CD4-positive, CD25-positive, alpha-beta regulatory T cell (primary cell): ENCODE results near the gene EIF3A. TPM values are rescaled to one million over a fixed set of nuclear protein-coding genes. Genes with fewer than 3 reads are reported as not detected.
A peak's percentile ranks its signal among the peaks of the same experiment; 100 is the strongest.

ENCODE experiments used
- ATAC-seq, 2 donors: fragments of 150-1000 bp; cut with Tn5 transposase; one replicate each; pipeline ENCODE4 v1.10.0; 2021; ENCODE audit warnings: low read depth in 2 of 2, moderate number of reproducible peaks in 2 of 2, moderate library complexity in 1 of 2
- DNase-seq, 3 donors: peaks; one replicate each; pipeline versions ENCODE4 v3.0.0 to v3.0.0-alpha.2; 2012 to 2022; ENCODE audit warnings: mixed read lengths in 1 of 3
- H3K27ac ChIP-seq: one replicate; pipeline ENCODE4 v1.7.0; 2013; ENCODE audit warnings: mild to moderate bottlenecking, low read length; ENCODE audit not compliant: insufficient read depth, poor library complexity, severe bottlenecking
- H3K27me3 ChIP-seq: one replicate; pipeline ENCODE4 v1.7.0; 2013; ENCODE audit warnings: low read length; ENCODE audit not compliant: control insufficient read depth, insufficient read depth
- H3K36me3 ChIP-seq: one replicate; pipeline ENCODE4 v1.7.0; 2013; ENCODE audit warnings: mild to moderate bottlenecking, low read length, moderate library complexity; ENCODE audit not compliant: control insufficient read depth, insufficient read depth
- H3K4me1 ChIP-seq: 2 replicates; pipeline ENCODE4 v1.7.0; 2013; ENCODE audit warnings: mild to moderate bottlenecking, low read length; ENCODE audit not compliant: insufficient read depth, control insufficient read depth, poor library complexity, severe bottlenecking
- H3K4me3 ChIP-seq: one replicate; pipeline ENCODE4 v1.7.0; 2013; ENCODE audit warnings: low read depth, mild to moderate bottlenecking, low read length, moderate library complexity
- H3K9me3 ChIP-seq, 2 experiments: 1 replicate in 1 of 2; 2 replicates in 1 of 2; pipeline ENCODE4 v1.7.0; 2013; ENCODE audit warnings: low read length in 2 of 2, mild to moderate bottlenecking in 1 of 2, moderate library complexity in 1 of 2; ENCODE audit not compliant: control insufficient read depth in 2 of 2
- H3K27ac Mint-ChIP-seq, 3 donors: one replicate each; pipeline ENCODE4 v1.8.0; 2020 to 2022; ENCODE audit warnings: mild to moderate bottlenecking in 3 of 3, mixed read lengths in 3 of 3, moderate library complexity in 2 of 3
- H3K27me3 Mint-ChIP-seq: one replicate; pipeline ENCODE4 v1.8.0; 2022; ENCODE audit warnings: mild to moderate bottlenecking, mixed read lengths
- H3K36me3 Mint-ChIP-seq: one replicate; pipeline ENCODE4 v1.8.0; 2020; ENCODE audit warnings: mixed read lengths
- H3K4me1 Mint-ChIP-seq, 4 donors: one replicate each; pipeline ENCODE4 v1.8.0; 2020 to 2022; ENCODE audit warnings: mixed read lengths in 4 of 4, mild to moderate bottlenecking in 1 of 4
- H3K4me3 Mint-ChIP-seq, 4 donors: one replicate each; pipeline ENCODE4 v1.8.0; 2020 to 2022; ENCODE audit warnings: mild to moderate bottlenecking in 4 of 4, mixed read lengths in 4 of 4, moderate library complexity in 3 of 4
- H3K9me3 Mint-ChIP-seq, 7 donors: one replicate each; pipeline ENCODE4 v1.8.0; 2020 to 2022; ENCODE audit warnings: mixed read lengths in 7 of 7, mild to moderate bottlenecking in 3 of 7, moderate library complexity in 2 of 7
- polyA plus RNA-seq, 4 donors: library from polyadenylated mRNA; unstranded; fragments of 300-500 nt; fragmentation: Illumina TruSeq; gene quantifications; one replicate each; pipeline ENCODE4 v1.2.3, GENCODE V29; 2021
- total RNA-seq: library from RNA; stranded (reverse); gene quantifications from one replicate; pipeline ENCODE4 v1.2.3, GENCODE V29; 2022

The EIF3A gene
- total and polyA plus RNA-seq, 5 donors from 2014 or later = 66.4 to 203 (median 69.5) TPM

- H3K9me3 Mint-ChIP-seq = no peaks in the 10 kb centered on the region
- Histone ChIP-seq H3K36me3 (peaks cover 98% of the 10 kb centered on the region), H3K4me3 (no peak overlapping the region), H3K4me1 (peaks cover 3% of the 10 kb centered on the region), H3K27ac (no peak overlapping the region), H3K9me3 (no peaks in the 10 kb centered on the region), H3K27me3 (no peaks in the 10 kb centered on the region)
- no peaks in the 10 kb centered on the region for H3K27me3 Mint-ChIP-seq
- no peak for DNase-seq
- peaks cover 68% of the 10 kb centered on the region for H3K36me3 Mint-ChIP-seq
- H3K4me3 Mint-ChIP-seq = no peak overlapping the region
- peaks cover 16 to 50% (median 39%) of the 10 kb centered on the region in 4 donors for H3K4me1 Mint-ChIP-seq
- no peak for ATAC-seq
- peak overlapping the region in 2 of 3 donors; percentile 27 to 29 for H3K27ac Mint-ChIP-seq
Observed at GRCh38 chr10:119059557-119059956, 21.1 kb downstream of the EIF3A start.

DNA sequence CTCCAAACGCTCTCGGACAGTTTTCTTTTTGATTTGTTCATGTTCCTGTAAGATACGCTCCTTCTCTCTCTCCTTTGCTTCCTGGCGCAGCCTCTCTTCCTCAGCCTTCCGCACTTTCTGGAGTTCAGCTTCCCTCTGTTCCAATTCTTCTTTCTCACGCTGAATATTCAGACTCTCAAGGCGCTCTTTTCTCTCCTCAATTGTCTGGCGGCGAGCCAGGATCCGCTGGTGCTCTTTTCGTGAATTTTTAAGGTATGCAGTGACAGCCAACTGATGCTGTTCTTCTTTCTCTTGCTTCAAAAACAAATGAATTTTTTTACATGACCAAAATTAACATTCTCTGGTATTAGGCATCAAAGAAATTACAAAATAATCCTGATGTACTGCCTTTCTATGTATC lies 22.6 kb downstream of the EIF3A start:
- Mint-ChIP-seq H3K27me3 (no peaks in the 10 kb centered on the region), H3K36me3 (peaks cover 58% of the 10 kb centered on the region), H3K27ac (peak overlapping the region in 2 of 3 donors; percentile 10 to 58), H3K4me1 (peaks cover 17 to 43% (median 33%) of the 10 kb centered on the region in 4 donors), H3K4me3 (peak overlapping the region in 1 of 4 donors; percentile 10), H3K9me3 (no peaks in the 10 kb centered on the region)
- Histone ChIP-seq H3K9me3 (no peaks in the 10 kb centered on the region), H3K27me3 (no peaks in the 10 kb centered on the region), H3K36me3 (peaks cover 97% of the 10 kb centered on the region), H3K4me3 (no peak overlapping the region), H3K4me1 (peaks cover 3% of the 10 kb centered on the region), H3K27ac (no peak overlapping the region)
- DNase-seq = no peak
- ATAC-seq = no peak

DNA sequence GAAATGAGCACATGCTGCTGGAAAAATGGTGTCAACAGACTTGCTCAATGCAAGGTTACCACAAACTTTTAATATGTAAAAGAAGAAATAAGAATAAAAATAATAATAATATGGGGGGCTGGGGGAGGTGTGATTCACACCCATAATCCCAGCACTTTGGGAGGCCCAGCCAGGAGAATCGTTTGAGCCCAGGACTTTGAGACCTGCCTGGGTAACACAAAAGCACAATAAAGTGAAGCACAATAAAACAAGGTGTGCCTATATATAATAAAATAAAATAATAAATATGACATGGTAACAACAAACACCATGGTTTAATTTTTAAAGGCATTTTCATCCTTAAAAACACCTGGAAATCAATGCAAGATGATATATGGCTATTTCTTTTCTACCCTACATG lies 25.1 kb downstream of the EIF3A start:
- Histone ChIP-seq H3K4me1 (no peaks in the 10 kb centered on the region), H3K9me3 (no peaks in the 10 kb centered on the region), H3K27me3 (no peaks in the 10 kb centered on the region), H3K36me3 (peaks cover 98% of the 10 kb centered on the region), H3K4me3 (no peak overlapping the region), H3K27ac (no peak overlapping the region)
- Mint-ChIP-seq H3K27ac (no peak overlapping the region), H3K36me3 (peaks cover 68% of the 10 kb centered on the region), H3K4me3 (no peak overlapping the region), H3K9me3 (no peaks in the 10 kb centered on the region), H3K27me3 (no peaks in the 10 kb centered on the region), H3K4me1 (peaks cover 12 to 41% (median 29%) of the 10 kb centered on the region in 4 donors)
- ATAC-seq (no peak), DNase-seq (no peak)

GRCh38 chr10:119051775-119052174 lies 28.8 kb downstream of the EIF3A start:
- Histone ChIP-seq H3K27me3 (no peaks in the 10 kb centered on the region), H3K36me3 (peaks cover 99% of the 10 kb centered on the region), H3K27ac (no peak overlapping the region), H3K4me3 (no peak overlapping the region), H3K9me3 (no peaks in the 10 kb centered on the region), H3K4me1 (no peaks in the 10 kb centered on the region)
- H3K27me3 Mint-ChIP-seq = no peaks in the 10 kb centered on the region
- DNase-seq (no peak), ATAC-seq (no peak)
- H3K9me3 Mint-ChIP-seq = no peaks in the 10 kb centered on the region
- H3K36me3 Mint-ChIP-seq = peaks cover 57% of the 10 kb centered on the region
- H3K4me3 Mint-ChIP-seq = no peak overlapping the region
- H3K27ac Mint-ChIP-seq = no peak overlapping the region
- peaks cover 17 to 48% (median 33%) of the 10 kb centered on the region in 4 donors for H3K4me1 Mint-ChIP-seq

- Histone ChIP-seq H3K27ac (no peak overlapping the region), H3K36me3 (peaks cover 99% of the 10 kb centered on the region), H3K4me3 (no peak overlapping the region), H3K27me3 (no peaks in the 10 kb centered on the region), H3K4me1 (no peaks in the 10 kb centered on the region), H3K9me3 (no peaks in the 10 kb centered on the region)
- no peak overlapping the region for H3K4me3 Mint-ChIP-seq
- H3K4me1 Mint-ChIP-seq = peaks cover 21 to 53% (median 39%) of the 10 kb centered on the region in 4 donors
- ATAC-seq (no peak), DNase-seq (no peak)
- H3K36me3 Mint-ChIP-seq = peaks cover 59% of the 10 kb centered on the region
- peak overlapping the region in 2 of 3 donors; percentile 7 to 91 for H3K27ac Mint-ChIP-seq
- no peaks in the 10 kb centered on the region for H3K9me3 Mint-ChIP-seq
- H3K27me3 Mint-ChIP-seq = no peaks in the 10 kb centered on the region
Observed at GRCh38 chr10:119049777-119050176, 30.8 kb downstream of the EIF3A start.

DNA sequence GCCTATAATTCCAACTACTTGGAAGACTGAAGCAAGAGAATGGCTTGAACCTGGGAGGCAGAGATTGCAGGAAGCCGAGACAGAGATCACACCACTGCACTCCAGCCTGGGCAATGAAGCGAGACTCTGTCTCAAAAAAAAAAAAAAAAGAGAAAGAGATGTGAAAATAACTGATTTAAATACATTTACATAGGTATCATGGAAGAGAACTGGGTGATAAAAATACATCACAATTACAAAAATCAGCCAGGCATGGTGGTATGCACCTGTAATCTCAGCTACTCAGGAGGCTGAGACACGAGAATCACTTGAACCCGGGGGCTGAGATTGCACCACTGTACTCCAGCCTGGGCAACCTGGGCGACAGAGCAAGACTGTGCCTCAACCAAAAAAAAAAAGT lies 31.3 kb downstream of the EIF3A start:
- Mint-ChIP-seq H3K9me3 (no peaks in the 10 kb centered on the region), H3K4me1 (peaks cover 21 to 54% (median 39%) of the 10 kb centered on the region in 4 donors), H3K36me3 (peaks cover 57% of the 10 kb centered on the region), H3K27me3 (no peaks in the 10 kb centered on the region), H3K27ac (no peak overlapping the region), H3K4me3 (no peak overlapping the region)
- DNase-seq = no peak
- Histone ChIP-seq H3K27me3 (no peaks in the 10 kb centered on the region), H3K4me1 (no peaks in the 10 kb centered on the region), H3K4me3 (no peak overlapping the region), H3K9me3 (no peaks in the 10 kb centered on the region), H3K36me3 (peaks cover 99% of the 10 kb centered on the region), H3K27ac (no peak overlapping the region)
- no peak for ATAC-seq

DNA sequence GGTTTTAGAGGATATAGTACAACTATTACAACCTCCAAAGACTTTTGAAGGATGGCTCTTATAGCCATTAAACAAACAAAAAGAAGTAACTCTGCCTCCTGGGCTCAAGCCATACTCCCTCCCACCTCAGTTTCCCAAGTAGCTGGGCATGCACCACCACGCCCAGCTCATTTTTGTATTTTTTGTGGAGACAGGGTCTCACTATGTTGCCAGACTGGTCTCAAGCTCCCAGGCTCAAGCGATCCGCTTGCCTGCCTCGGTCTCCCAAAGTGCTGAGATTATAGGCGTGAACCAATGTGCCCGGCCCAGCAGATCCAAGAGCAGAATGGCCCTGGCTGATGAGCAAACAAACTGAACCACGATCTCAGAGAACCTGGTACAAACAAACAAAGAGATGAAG lies 35.1 kb downstream of the EIF3A start:
- DNase-seq (no peak), ATAC-seq (no peak)
- peaks cover 15 to 54% (median 35%) of the 10 kb centered on the region in 4 donors for H3K4me1 Mint-ChIP-seq
- Histone ChIP-seq H3K4me1 (no peaks in the 10 kb centered on the region), H3K27me3 (no peaks in the 10 kb centered on the region), H3K27ac (no peak overlapping the region), H3K36me3 (peaks cover 100% of the 10 kb centered on the region), H3K9me3 (no peaks in the 10 kb centered on the region), H3K4me3 (no peak overlapping the region)
- peaks cover 64% of the 10 kb centered on the region for H3K36me3 Mint-ChIP-seq
- H3K27ac Mint-ChIP-seq = no peak overlapping the region
- peaks cover 0 to 2% (median 0%) of the 10 kb centered on the region in 7 donors for H3K9me3 Mint-ChIP-seq
- no peak overlapping the region for H3K4me3 Mint-ChIP-seq
- H3K27me3 Mint-ChIP-seq = no peaks in the 10 kb centered on the region

DNA sequence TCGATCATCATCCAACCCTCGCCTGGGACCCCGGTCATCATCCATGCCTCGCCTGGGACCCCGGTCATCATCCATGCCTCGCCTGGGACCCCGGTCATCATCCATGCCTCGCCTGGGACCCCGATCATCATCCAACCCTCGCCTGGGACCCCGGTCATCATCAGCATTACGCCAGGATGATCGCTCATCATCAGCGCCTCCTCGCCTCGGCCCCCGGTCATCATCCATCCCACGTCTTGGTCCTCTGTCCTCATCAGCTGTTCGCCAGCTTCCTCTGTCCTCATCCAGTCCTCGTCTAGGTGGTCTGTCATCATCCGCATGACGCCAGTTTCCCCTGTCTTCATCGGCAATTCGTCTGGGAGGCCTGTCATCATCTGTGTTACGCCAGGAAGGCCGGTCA lies 38.4 kb downstream of the EIF3A start:
- peaks cover 98% of the 10 kb centered on the region for H3K36me3 ChIP-seq
- Mint-ChIP-seq H3K27ac (peak overlapping the region in 1 of 3 donors; percentile 47), H3K9me3 (peaks cover 0 to 2% (median 0%) of the 10 kb centered on the region in 7 donors), H3K4me1 (peaks cover 14 to 47% (median 29%) of the 10 kb centered on the region in 4 donors), H3K4me3 (peak overlapping the region in 2 of 4 donors; percentile 24 to 38), H3K27me3 (no peaks in the 10 kb centered on the region), H3K36me3 (peaks cover 72% of the 10 kb centered on the region)
- H3K27ac ChIP-seq = no peak overlapping the region
- H3K4me3 ChIP-seq = no peak overlapping the region
- ATAC-seq (no peak), DNase-seq (no peak)
- no peaks in the 10 kb centered on the region for H3K4me1 ChIP-seq
- no peaks in the 10 kb centered on the region for H3K27me3 ChIP-seq
- H3K9me3 ChIP-seq = no peaks in the 10 kb centered on the region
